CD14-positive monocyte (primary cell): ENCODE data around the gene ATP8A1. TPM values are rescaled to one million over a fixed set of nuclear protein-coding genes. Genes with fewer than 3 reads are reported as not detected.
"Not testable (repeated sequence)": the region's sequence is repeated elsewhere in the genome, so short reads cannot be mapped to it uniquely, and the experiment has no call there.

ENCODE experiments used
- DNase-seq, 3 donors: peaks; one replicate each; pipeline ENCODE4 v3.0.0-alpha.2; 2011 to 2022
- H2AFZ ChIP-seq: 2 replicates; pipeline ENCODE4 v1.6.0; 2012; ENCODE audit warnings: mild to moderate bottlenecking, low read depth, low read length, inconsistent platforms; ENCODE audit not compliant: insufficient read depth, poor library complexity, severe bottlenecking
- H3K27ac ChIP-seq, 2 donors: 1 replicate in 1 of 2; 2 replicates in 1 of 2; pipeline ENCODE4 v1.5.1; 2012 to 2013; ENCODE audit warnings: low read length in 2 of 2, control low read depth in 1 of 2, inconsistent platforms in 1 of 2, low read depth in 1 of 2, mild to moderate bottlenecking in 1 of 2
- H3K27me3 ChIP-seq, 2 donors: one replicate each; pipeline versions ENCODE4 v1.6.0 to v1.6.1; 2011 to 2013; ENCODE audit warnings: low read length in 2 of 2; ENCODE audit not compliant: control insufficient read depth in 2 of 2, insufficient read depth in 2 of 2
- H3K36me3 ChIP-seq, 2 donors: replicated peaks in 1 of 2; 1 replicate in 1 of 2; 2 replicates in 1 of 2; pipeline versions ENCODE4 v1.5.1 to v1.6.1; 2012 to 2013; ENCODE audit warnings: low read length in 2 of 2, control low read depth in 1 of 2, inconsistent platforms in 1 of 2, mild to moderate bottlenecking in 1 of 2; ENCODE audit not compliant: insufficient read depth in 2 of 2, control insufficient read depth in 1 of 2
- H3K4me1 ChIP-seq, 2 donors: 1 replicate in 1 of 2; 2 replicates in 1 of 2; pipeline versions ENCODE4 v1.5.1 to v1.6.1; 2012 to 2013; ENCODE audit warnings: low read length in 2 of 2, control low read depth in 1 of 2, inconsistent platforms in 1 of 2, mild to moderate bottlenecking in 1 of 2, moderate library complexity in 1 of 2; ENCODE audit not compliant: insufficient read depth in 2 of 2, control insufficient read depth in 1 of 2
- H3K4me2 ChIP-seq: replicated peaks from 2 replicates; pipeline ENCODE3; 2012; ENCODE audit warnings: low read length, moderate library complexity, mild to moderate bottlenecking; ENCODE audit not compliant: poor library complexity, severe bottlenecking; ENCODE audit errors: extremely low read depth
- H3K4me3 ChIP-seq, 3 experiments: fragments of 200-600 bp in 1 of 3; sonication (generic) in 1 of 3; replicated peaks in 1 of 3; 1 replicate in 2 of 3; 2 replicates in 1 of 3; pipeline ENCODE4 v1.5.1; 2011 to 2013; ENCODE audit warnings: low read length in 3 of 3, mild to moderate bottlenecking in 3 of 3, control low read depth in 2 of 3, low read depth in 2 of 3, inconsistent platforms in 1 of 3, moderate library complexity in 1 of 3
- H3K79me2 ChIP-seq: 2 replicates; pipeline ENCODE4 v1.6.0; 2012; ENCODE audit warnings: mild to moderate bottlenecking, control low read depth, inconsistent platforms, low read length, moderate library complexity; ENCODE audit not compliant: insufficient read depth
- H3K9ac ChIP-seq: 2 replicates; pipeline ENCODE4 v1.6.0; 2017; ENCODE audit warnings: low read length, mild to moderate bottlenecking; ENCODE audit not compliant: insufficient read depth, poor library complexity, severe bottlenecking
- H3K9me3 ChIP-seq, 2 donors: replicated peaks in 1 of 2; 1 replicate in 1 of 2; 2 replicates in 1 of 2; pipeline versions ENCODE4 v1.5.1 to v1.6.1; 2012 to 2013; ENCODE audit warnings: low read length in 2 of 2, control low read depth in 1 of 2; ENCODE audit not compliant: control insufficient read depth in 1 of 2, insufficient read depth in 1 of 2
- H4K20me1 ChIP-seq: 2 replicates; pipeline ENCODE4 v1.6.0; 2012; ENCODE audit warnings: mild to moderate bottlenecking, low read length, control low read depth, moderate library complexity; ENCODE audit not compliant: insufficient read depth
- H3K27ac Mint-ChIP-seq, 7 donors: one replicate each; pipeline ENCODE4 v1.8.0; 2020; ENCODE audit warnings: mild to moderate bottlenecking in 7 of 7, mixed read lengths in 7 of 7, moderate library complexity in 6 of 7, inconsistent platforms in 2 of 7
- H3K27me3 Mint-ChIP-seq, 3 donors: one replicate each; pipeline ENCODE4 v1.8.0; 2021 to 2022; ENCODE audit warnings: low read depth in 3 of 3, mild to moderate bottlenecking in 3 of 3, mixed read lengths in 3 of 3, moderate library complexity in 3 of 3, inconsistent platforms in 1 of 3
- H3K36me3 Mint-ChIP-seq, 2 donors: one replicate each; pipeline ENCODE4 v1.8.0; 2020; ENCODE audit warnings: mixed read lengths in 2 of 2, inconsistent platforms in 1 of 2, mild to moderate bottlenecking in 1 of 2
- H3K4me1 Mint-ChIP-seq: one replicate; pipeline ENCODE4 v1.8.0; 2020; ENCODE audit warnings: mild to moderate bottlenecking, mixed read lengths
- H3K4me3 Mint-ChIP-seq, 2 donors: one replicate each; pipeline ENCODE4 v1.8.0; 2020; ENCODE audit warnings: mild to moderate bottlenecking in 2 of 2, mixed read lengths in 2 of 2, moderate library complexity in 1 of 2
- H3K9me3 Mint-ChIP-seq, 7 donors: one replicate each; pipeline ENCODE4 v1.8.0; 2020 to 2022; ENCODE audit warnings: mixed read lengths in 7 of 7, mild to moderate bottlenecking in 6 of 7, moderate library complexity in 6 of 7, inconsistent platforms in 2 of 7
- CTCF ChIP-seq: fragments of 200-600 bp; IDR thresholded peaks from one replicate; pipeline ENCODE4 v1.8.0; 2022; ENCODE audit warnings: antibody characterized with exemption, mild to moderate bottlenecking
- WGBS: methylation state at CpG from one replicate; pipeline ENCODE4 v1.1.5; 2013; ENCODE audit warnings: missing lambda C conversion rate; ENCODE audit not compliant: insufficient coverage; 5-methylcytosine and 5-hydroxymethylcytosine counted together
- intact Hi-C, 2 donors: fragments of 100-400 bp; cut with micrococcal nuclease; formaldehyde crosslinking; loops; one replicate each; pipeline versions ENCODE4 v1.15.0 to v1.15.1; 2023
- polyA plus RNA-seq, 3 donors: library from polyadenylated mRNA; depleted of rRNA in 1 of 3; unstranded in 2 of 3; stranded (reverse) in 1 of 3; fragments of 300-500 nt in 2 of 3; fragments of >200 nt in 1 of 3; fragmentation: Illumina TruSeq in 2 of 3; gene quantifications; 1 replicate in 2 of 3; 2 replicates in 1 of 3; pipeline ENCODE4 v1.2.3, GENCODE V29; 2012 to 2021

The ATP8A1 gene
- polyA plus RNA-seq, 3 donors: 2.2 to 10.8 (median 3.2) TPM

- H3K36me3 Mint-ChIP-seq: peaks cover 27 to 29% of the 10 kb centered on the region in 2 donors
- H3K4me1 ChIP-seq: no peaks in the 10 kb centered on the region
- no peak overlapping the region for H2AFZ ChIP-seq
- no peak overlapping the region for H3K4me3 ChIP-seq
- no peaks in the 10 kb centered on the region for H4K20me1 ChIP-seq
- H3K9me3 Mint-ChIP-seq: peaks cover 0 to 5% (median 2%) of the 10 kb centered on the region in 7 donors
- H3K27me3 Mint-ChIP-seq: peaks cover 0 to 1% (median 0%) of the 10 kb centered on the region in 3 donors
- H3K27ac Mint-ChIP-seq: no peak overlapping the region
- no peak overlapping the region for H3K9ac ChIP-seq
- no peak for TF ChIP-seq CTCF
- H3K4me3 Mint-ChIP-seq: no peak overlapping the region
- peaks cover 0 to 6% of the 10 kb centered on the region in 2 donors for H3K9me3 ChIP-seq
- no peaks in the 10 kb centered on the region for H3K79me2 ChIP-seq
- no peak overlapping the region for H3K27ac ChIP-seq
- intact Hi-C loops: no loop called here
- H3K4me2 ChIP-seq: no peak overlapping the region
- DNase-seq: no peak
- no peaks in the 10 kb centered on the region for H3K27me3 ChIP-seq
- peaks cover 3 to 7% of the 10 kb centered on the region in 2 donors for H3K36me3 ChIP-seq
- WGBS: 60% methylated on average over 1 of the region's 2 CpGs
- H3K4me1 Mint-ChIP-seq: no peaks in the 10 kb centered on the region
Measured at GRCh38 chr4:42466273-42466844, 190.5 kb downstream of the ATP8A1 start.

- Histone ChIP-seq H3K4me1 (no peaks in the 10 kb centered on the region), H3K79me2 (no peaks in the 10 kb centered on the region), H3K27ac (no peak overlapping the region), H4K20me1 (no peaks in the 10 kb centered on the region), H3K9me3 (peaks cover 0 to 6% of the 10 kb centered on the region in 2 donors), H3K36me3 (peaks cover 3 to 7% of the 10 kb centered on the region in 2 donors), H3K4me3 (no peak overlapping the region), H3K4me2 (no peak overlapping the region), H3K27me3 (no peaks in the 10 kb centered on the region), H2AFZ (no peak overlapping the region), H3K9ac (no peak overlapping the region)
- TF ChIP-seq CTCF: no peak
- Mint-ChIP-seq H3K27me3 (peaks cover 0 to 1% (median 0%) of the 10 kb centered on the region in 3 donors), H3K9me3 (peaks cover 0 to 5% (median 2%) of the 10 kb centered on the region in 7 donors), H3K4me1 (no peaks in the 10 kb centered on the region), H3K36me3 (peaks cover 30 to 33% of the 10 kb centered on the region in 2 donors), H3K27ac (no peak overlapping the region), H3K4me3 (no peak overlapping the region)
- 100% methylated on average over 1 of the region's 8 CpGs for WGBS
- no peak for DNase-seq
- intact Hi-C loops: no loop called here
Measured at GRCh38 chr4:42464550-42465094, 192.3 kb downstream of the ATP8A1 start.

- H3K27me3 ChIP-seq, H3K4me3 ChIP-seq, H3K4me1 Mint-ChIP-seq, H3K36me3 ChIP-seq, H4K20me1 ChIP-seq, H3K9ac ChIP-seq, H3K4me2 ChIP-seq, H3K4me1 ChIP-seq, H3K79me2 ChIP-seq, H3K9me3 ChIP-seq, H3K27ac ChIP-seq, H3K9me3 Mint-ChIP-seq, intact Hi-C loops, H2AFZ ChIP-seq, H3K27me3 Mint-ChIP-seq, DNase-seq, H3K4me3 Mint-ChIP-seq: not testable (repeated sequence)
- Mint-ChIP-seq H3K27ac (peak overlapping the region in 1 of 7 donors; percentile 43), H3K36me3 (peaks cover 24 to 33% of the 10 kb centered on the region in 2 donors)
- 100% methylated on average over 1 of the region's 1 CpG for WGBS
Measured at GRCh38 chr4:42461216-42461615, 195.7 kb downstream of the ATP8A1 start.
